ENCODE measurements around the gene RASA2. TPM values are rescaled to one million over a fixed set of nuclear protein-coding genes. Genes with fewer than 3 reads are reported as not detected.

RASA2 gene
- polyA plus RNA-seq, 1 of the 3 experiments (the other 2 are of a cell fraction) = 2.4 TPM

GRCh38 chr3:141457624-141458236 lies 29.1 kb upstream of the RASA2 start:
- peak; percentile 50; the same call in 1 of the 2 replicates for TF ChIP-seq PBX3 (IDR thresholded peaks at IDR 0.05)
- TF ChIP-seq MXI1 (IDR thresholded peaks at IDR 0.05; ENCODE audit: low read depth, low read length) = no peak
- TF ChIP-seq RCOR1 (IDR thresholded peaks at IDR 0.05; ENCODE audit: low read length) = no peak
- Histone ChIP-seq H3K9me3 (no peaks in the 10 kb centered on the region), H3K9me2 (no peaks in the 10 kb centered on the region), H3K27ac (ENCODE audit: low read depth in 2 of 2, low read length in 1 of 2) (no peak overlapping the region; a peak in 1 of 4 replicates), H3K4me3 (ENCODE audit: low read depth in 2 of 2, low read length in 1 of 2) (no peak overlapping the region), H3K79me2 (ENCODE audit: insufficient read depth) (no peaks in the 10 kb centered on the region), H3F3A (replicated peaks; ENCODE audit: insufficient read depth) (no peaks in the 10 kb centered on the region), H3K4me1 (ENCODE audit: control insufficient read depth in 1 of 2, insufficient read depth in 2 of 2, low read depth in 1 of 2, low read length in 1 of 2) (no peaks in the 10 kb centered on the region; a peak in 2 of 4 replicates), H2AFZ (ENCODE audit: low read depth) (no peak overlapping the region), H3K27me3 (ENCODE audit: insufficient read depth) (no peaks in the 10 kb centered on the region), H3K36me3 (replicated peaks in 1 of 2; ENCODE audit: control insufficient read depth in 1 of 2, insufficient read depth in 2 of 2, low read length in 1 of 2) (no peaks in the 10 kb centered on the region), H3K9ac (no peak overlapping the region), H3K4me2 (no peak overlapping the region), H4K20me1 (ENCODE audit: insufficient read depth) (no peaks in the 10 kb centered on the region)
- ChIA-PET CTCF (interaction anchor here (1.1 to 6.6 kb wide), 8 partner anchors 7 to 155 kb away, joined by 5 to 123 read pairs (median 24); no protein-coding TSS in a partner anchor), POLR2A (no interaction called here)
- DNase-seq = no peak
- WGBS (ENCODE audit: low lambda C conversion rate) = 57% methylated on average over 3 of the region's 3 CpGs

GRCh38 chr3:141459008-141459407 lies 27.8 kb upstream of the RASA2 start:
- Histone ChIP-seq H3K9me2 (no peaks in the 10 kb centered on the region), H3K27ac (ENCODE audit: low read depth in 2 of 2, low read length in 1 of 2) (no peak overlapping the region), H3K36me3 (replicated peaks in 1 of 2; ENCODE audit: control insufficient read depth in 1 of 2, insufficient read depth in 2 of 2, low read length in 1 of 2) (no peaks in the 10 kb centered on the region), H3K4me1 (ENCODE audit: control insufficient read depth in 1 of 2, insufficient read depth in 2 of 2, low read depth in 1 of 2, low read length in 1 of 2) (no peaks in the 10 kb centered on the region; a peak in 2 of 4 replicates), H3K9ac (no peak overlapping the region), H2AFZ (ENCODE audit: low read depth) (peak overlapping the region; percentile 24; the same call in 1 of the 2 replicates), H3K9me3 (no peaks in the 10 kb centered on the region), H3K79me2 (ENCODE audit: insufficient read depth) (no peaks in the 10 kb centered on the region), H4K20me1 (ENCODE audit: insufficient read depth) (no peaks in the 10 kb centered on the region), H3K27me3 (ENCODE audit: insufficient read depth) (no peaks in the 10 kb centered on the region), H3K4me2 (no peak overlapping the region), H3K4me3 (ENCODE audit: low read depth in 2 of 2, low read length in 1 of 2) (no peak overlapping the region), H3F3A (replicated peaks; ENCODE audit: insufficient read depth) (no peaks in the 10 kb centered on the region)
- DNase-seq = no peak
- ChIA-PET POLR2A (interaction anchor here (1.5 kb wide), 1 partner anchor 147 kb away, joined by 4 read pairs; no protein-coding TSS in a partner anchor), CTCF (interaction anchor here (0.6 to 4.8 kb wide), 22 partner anchors 10 to 454 kb away, joined by 3 to 102 read pairs (median 8); partner anchors contain the start of genes ATP1B3 and RASA2)
- TF ChIP-seq REST (IDR thresholded peaks at IDR 0.05; ENCODE audit: low read depth, low read length) (no peak), TCF12 (IDR thresholded peaks at IDR 0.05) (no peak), FOSL2 (IDR thresholded peaks at IDR 0.05; ENCODE audit: borderline replicate concordance, low read depth) (no peak), MEF2A (IDR thresholded peaks at IDR 0.05; ENCODE audit: borderline replicate concordance, low read depth) (no peak), CTCF (IDR thresholded peaks at IDR 0.05) (no peak), RXRA (IDR thresholded peaks at IDR 0.05; ENCODE audit: borderline replicate concordance, low read depth) (no peak), CHD2 (IDR thresholded peaks at IDR 0.05; ENCODE audit: low read length, partially characterized antibody) (no peak), RAD21 (IDR thresholded peaks at IDR 0.05; ENCODE audit: low read length) (no peak)
- TF ChIP-seq, protein P1, sequence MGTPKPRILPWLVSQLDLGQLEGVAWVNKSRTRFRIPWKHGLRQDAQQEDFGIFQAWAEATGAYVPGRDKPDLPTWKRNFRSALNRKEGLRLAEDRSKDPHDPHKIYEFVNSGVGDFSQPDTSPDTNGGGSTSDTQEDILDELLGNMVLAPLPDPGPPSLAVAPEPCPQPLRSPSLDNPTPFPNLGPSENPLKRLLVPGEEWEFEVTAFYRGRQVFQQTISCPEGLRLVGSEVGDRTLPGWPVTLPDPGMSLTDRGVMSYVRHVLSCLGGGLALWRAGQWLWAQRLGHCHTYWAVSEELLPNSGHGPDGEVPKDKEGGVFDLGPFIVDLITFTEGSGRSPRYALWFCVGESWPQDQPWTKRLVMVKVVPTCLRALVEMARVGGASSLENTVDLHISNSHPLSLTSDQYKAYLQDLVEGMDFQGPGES (IDR thresholded peaks at IDR 0.05; ENCODE audit: low read depth, low read length) = no peak
- 68% methylated on average over 7 of the region's 7 CpGs for WGBS (ENCODE audit: low lambda C conversion rate)
